Activated CD4-positive, alpha-beta memory T cell treated with anti-CD3 and anti-CD28 coated beads for 36 hours (primary cell): ENCODE results near the gene FGGY. TPM values are rescaled to one million over a fixed set of nuclear protein-coding genes. Genes with fewer than 3 reads are reported as not detected.
"Not testable (repeated sequence)": the region's sequence is repeated elsewhere in the genome, so short reads cannot be mapped to it uniquely, and the experiment has no call there.

Experiments
- CTCF ChIA-PET: fragments of 350-600 bp; sonication (Branson Sonifier 250); formaldehyde crosslinking; loops from one replicate; lab custom pipeline; 2021; ENCODE audit warnings: antibody characterized with exemption, inconsistent platforms; lab: Charles Lee
- POLR2A ChIA-PET: fragments of 350-600 bp; sonication (Branson Sonifier 250); formaldehyde crosslinking; loops from one replicate; lab custom pipeline; 2021; ENCODE audit warnings: antibody characterized with exemption; lab: Charles Lee
- DNase-seq: peaks from one replicate; pipeline ENCODE4 v3.0.0-alpha.2; 2020
- H3K27ac Mint-ChIP-seq: one replicate; pipeline ENCODE4 v1.8.0; 2021; ENCODE audit warnings: mixed read lengths
- H3K27me3 Mint-ChIP-seq: one replicate; pipeline ENCODE4 v1.8.0; 2021; ENCODE audit warnings: mixed read lengths
- H3K36me3 Mint-ChIP-seq: one replicate; pipeline ENCODE4 v1.8.0; 2021; ENCODE audit warnings: mixed read lengths
- H3K4me1 Mint-ChIP-seq: one replicate; pipeline ENCODE4 v1.8.0; 2021; ENCODE audit warnings: low read depth, mixed read lengths
- H3K4me3 Mint-ChIP-seq: one replicate; pipeline ENCODE4 v1.8.0; 2021; ENCODE audit warnings: mild to moderate bottlenecking, mixed read lengths
- H3K9me3 Mint-ChIP-seq: one replicate; pipeline ENCODE4 v1.8.0; 2021; ENCODE audit warnings: mixed read lengths
- intact Hi-C: fragments of 100-400 bp; cut with micrococcal nuclease; formaldehyde crosslinking; loops from one replicate; pipeline ENCODE4 v1.15.1; 2023
- total RNA-seq, 2 experiments: library from RNA; stranded (reverse); gene quantifications; one replicate each; pipeline ENCODE4 v1.2.3, GENCODE V29; 2021

The FGGY gene
- total RNA-seq, 2 experiments from 2014 or later: 10.2 TPM

DNA sequence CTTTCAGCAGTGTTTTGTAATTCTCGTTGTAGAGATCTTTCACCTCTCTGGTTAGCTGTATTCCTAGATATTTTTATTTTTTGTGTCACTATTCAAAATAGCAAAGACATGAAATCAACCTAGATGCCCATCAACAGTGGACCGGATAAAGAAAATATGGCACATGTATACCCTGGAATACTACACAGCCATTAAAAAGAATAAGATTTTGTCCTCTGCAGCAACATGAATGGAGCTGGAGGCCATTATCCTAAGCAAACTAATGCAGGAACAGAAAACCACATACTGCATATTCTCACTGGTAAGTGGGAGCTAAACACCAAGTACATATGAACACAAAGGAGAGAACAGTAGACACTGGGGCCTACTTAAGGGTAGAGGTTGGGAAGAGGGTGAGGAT is 199.3 kb downstream of the FGGY start:
- H3K4me3 Mint-ChIP-seq, H3K27ac Mint-ChIP-seq, H3K9me3 Mint-ChIP-seq, POLR2A ChIA-PET, CTCF ChIA-PET, intact Hi-C loops, DNase-seq, H3K36me3 Mint-ChIP-seq, H3K4me1 Mint-ChIP-seq, H3K27me3 Mint-ChIP-seq: not testable (repeated sequence)

DNA sequence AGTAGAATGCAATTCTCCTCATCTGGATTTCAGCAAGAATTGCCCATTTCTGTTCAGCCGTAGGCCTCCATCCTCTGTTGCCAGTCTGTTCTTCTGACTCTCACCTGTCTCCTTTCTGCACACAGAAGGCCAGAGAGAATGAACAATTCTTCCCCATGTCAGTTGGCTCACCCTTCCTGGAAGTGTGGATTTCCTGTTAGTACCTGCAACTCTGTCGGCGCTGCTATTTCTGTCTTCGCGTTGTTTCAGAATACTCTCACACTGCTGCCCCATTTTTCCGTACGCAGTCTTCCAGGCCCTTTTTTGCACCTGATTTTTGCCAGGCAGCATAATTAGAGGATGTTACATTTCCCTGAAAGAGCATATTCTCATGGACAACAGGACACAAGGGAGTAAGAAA is 200.7 kb downstream of the FGGY start:
- no peak overlapping the region for H3K27ac Mint-ChIP-seq
- H3K27me3 Mint-ChIP-seq: no peaks in the 10 kb centered on the region
- H3K4me1 Mint-ChIP-seq: no peaks in the 10 kb centered on the region
- ChIA-PET CTCF (no interaction called here), POLR2A (no interaction called here)
- DNase-seq: no peak
- no peak overlapping the region for H3K4me3 Mint-ChIP-seq
- intact Hi-C loops: no loop called here
- H3K9me3 Mint-ChIP-seq: no peaks in the 10 kb centered on the region
- H3K36me3 Mint-ChIP-seq: peaks cover 3% of the 10 kb centered on the region

DNA sequence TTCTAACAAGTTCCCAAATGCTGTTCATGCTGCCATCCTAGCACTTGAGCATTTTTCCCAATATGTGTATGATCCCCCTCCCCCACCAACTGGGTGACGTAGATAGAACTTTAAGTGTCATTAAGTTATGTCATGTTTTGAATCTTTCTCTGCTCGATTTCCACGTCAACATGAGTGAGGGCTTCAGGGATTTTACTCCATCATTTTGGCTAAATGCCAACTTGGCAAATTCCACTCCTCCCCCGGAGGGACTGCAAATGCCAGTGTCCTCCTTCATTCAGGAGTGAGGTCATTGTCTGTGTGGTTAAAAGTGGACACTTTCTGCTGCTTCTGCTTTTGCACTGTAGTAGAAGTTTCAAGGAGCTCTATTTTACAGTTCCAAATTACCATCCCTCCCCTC is 201.7 kb downstream of the FGGY start:
- no peak for DNase-seq
- H3K27ac Mint-ChIP-seq: no peak overlapping the region
- no peaks in the 10 kb centered on the region for H3K27me3 Mint-ChIP-seq
- H3K4me1 Mint-ChIP-seq: no peaks in the 10 kb centered on the region
- H3K36me3 Mint-ChIP-seq: peaks cover 3% of the 10 kb centered on the region
- ChIA-PET CTCF (no interaction called here), POLR2A (no interaction called here)
- H3K4me3 Mint-ChIP-seq: no peak overlapping the region
- intact Hi-C loops: no loop called here
- H3K9me3 Mint-ChIP-seq: no peaks in the 10 kb centered on the region

- DNase-seq: no peak
- Mint-ChIP-seq H3K27me3 (no peaks in the 10 kb centered on the region), H3K9me3 (no peaks in the 10 kb centered on the region), H3K36me3 (peaks cover 3% of the 10 kb centered on the region), H3K4me3 (no peak overlapping the region), H3K4me1 (no peaks in the 10 kb centered on the region), H3K27ac (no peak overlapping the region)
- CTCF ChIA-PET: no interaction called here
- POLR2A ChIA-PET: no interaction called here
- intact Hi-C loops: no loop called here
Measured at GRCh38 chr1:59499273-59499942, 202.5 kb downstream of the FGGY start.

DNA sequence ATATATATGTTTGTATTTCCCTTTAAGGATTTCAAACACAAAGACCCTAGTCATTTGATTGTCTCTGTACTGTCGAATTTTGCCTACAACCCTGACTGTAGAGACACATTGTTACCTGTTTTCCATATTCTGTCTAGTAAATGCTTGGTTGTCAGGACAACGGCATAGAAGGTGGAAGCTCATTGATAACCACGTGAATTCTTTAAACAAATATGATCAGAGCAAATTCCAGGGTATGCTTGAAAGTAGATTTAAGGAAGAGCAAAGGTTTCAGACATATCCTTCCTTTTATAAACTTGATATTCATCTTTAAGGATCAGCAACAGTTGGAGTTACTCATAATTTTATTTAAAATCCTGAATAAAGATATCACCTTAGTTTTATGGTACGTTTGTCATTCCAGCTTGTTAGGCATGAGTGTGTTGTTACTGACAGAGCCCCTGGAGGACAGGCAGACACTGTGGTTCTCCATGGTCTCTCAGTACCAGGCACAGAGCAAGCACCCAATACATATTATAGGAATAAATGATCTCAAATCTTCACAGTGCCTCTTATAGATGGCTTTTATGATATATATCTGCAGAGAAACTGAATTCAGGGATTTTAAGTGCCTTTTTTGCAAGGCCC is 203.2 kb downstream of the FGGY start:
- Mint-ChIP-seq H3K4me3 (no peak overlapping the region), H3K27me3 (no peaks in the 10 kb centered on the region), H3K9me3 (no peaks in the 10 kb centered on the region), H3K36me3 (peaks cover 3% of the 10 kb centered on the region), H3K27ac (no peak overlapping the region), H3K4me1 (no peaks in the 10 kb centered on the region)
- no peak for DNase-seq
- intact Hi-C loops: no loop called here
- ChIA-PET CTCF (no interaction called here), POLR2A (no interaction called here)

- no peak overlapping the region for H3K27ac Mint-ChIP-seq
- H3K4me3 Mint-ChIP-seq: no peak overlapping the region
- CTCF ChIA-PET: no interaction called here
- POLR2A ChIA-PET: no interaction called here
- no peaks in the 10 kb centered on the region for H3K4me1 Mint-ChIP-seq
- no peaks in the 10 kb centered on the region for H3K27me3 Mint-ChIP-seq
- DNase-seq: no peak
- H3K36me3 Mint-ChIP-seq: peaks cover 2% of the 10 kb centered on the region
- no peaks in the 10 kb centered on the region for H3K9me3 Mint-ChIP-seq
- intact Hi-C loops: no loop called here
Measured at GRCh38 chr1:59500950-59501742, 204.3 kb downstream of the FGGY start.

DNA sequence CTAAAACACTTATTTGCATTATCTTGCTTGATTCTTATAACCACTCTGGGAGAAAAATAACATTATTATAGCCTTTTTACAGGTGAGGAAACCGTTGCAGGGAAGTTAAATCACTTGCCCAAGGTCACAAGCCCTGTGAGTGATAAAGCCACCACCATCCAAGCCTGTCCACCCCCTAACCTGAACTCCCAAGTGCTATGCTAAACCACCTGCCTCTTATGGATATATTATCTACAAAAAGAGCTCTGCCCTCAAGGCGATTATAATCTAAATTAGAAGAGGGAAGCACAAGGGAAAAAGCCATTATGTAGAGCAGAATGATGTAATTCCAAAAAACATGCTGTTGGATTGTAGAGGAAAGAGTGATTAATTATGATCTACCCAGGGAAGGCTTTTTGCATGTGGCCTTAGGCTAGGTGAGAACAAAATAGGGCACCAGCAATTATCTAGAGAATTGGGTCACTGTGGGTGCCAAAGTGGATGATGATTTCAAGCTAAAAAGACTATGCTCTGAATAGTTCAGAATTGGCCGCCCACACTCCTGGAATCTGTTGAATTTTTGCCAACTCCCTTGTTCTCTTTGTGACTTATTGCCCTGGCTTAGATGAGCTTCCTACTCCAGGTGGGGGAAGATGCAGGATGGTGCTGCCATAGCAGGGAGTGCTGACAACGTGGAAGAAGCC is 205.3 kb downstream of the FGGY start:
- intact Hi-C loops: no loop called here
- DNase-seq: no peak
- no peaks in the 10 kb centered on the region for H3K36me3 Mint-ChIP-seq
- POLR2A ChIA-PET: no interaction called here
- H3K4me3 Mint-ChIP-seq: no peak overlapping the region
- H3K4me1 Mint-ChIP-seq: no peaks in the 10 kb centered on the region
- CTCF ChIA-PET: no interaction called here
- H3K27me3 Mint-ChIP-seq: no peaks in the 10 kb centered on the region
- H3K27ac Mint-ChIP-seq: no peak overlapping the region
- no peaks in the 10 kb centered on the region for H3K9me3 Mint-ChIP-seq

GRCh38 chr1:59504276-59504675 is 207.4 kb downstream of the FGGY start:
- Mint-ChIP-seq H3K27ac (no peak overlapping the region), H3K9me3 (no peaks in the 10 kb centered on the region), H3K4me3 (no peak overlapping the region), H3K27me3 (no peaks in the 10 kb centered on the region), H3K4me1 (no peaks in the 10 kb centered on the region), H3K36me3 (no peaks in the 10 kb centered on the region)
- intact Hi-C loops: no loop called here
- ChIA-PET POLR2A (no interaction called here), CTCF (interaction anchor here (0.6 kb wide), 1 partner anchor 72 kb away, joined by 3 read pairs; no protein-coding TSS in a partner anchor)
- no peak for DNase-seq

- Mint-ChIP-seq H3K4me1 (no peaks in the 10 kb centered on the region), H3K36me3 (no peaks in the 10 kb centered on the region), H3K27me3 (no peaks in the 10 kb centered on the region), H3K9me3 (no peaks in the 10 kb centered on the region), H3K4me3 (no peak overlapping the region), H3K27ac (no peak overlapping the region)
- intact Hi-C loops: no loop called here
- ChIA-PET POLR2A (no interaction called here), CTCF (no interaction called here)
- no peak for DNase-seq
Measured at GRCh38 chr1:59505596-59506028, 208.7 kb downstream of the FGGY start.

DNA sequence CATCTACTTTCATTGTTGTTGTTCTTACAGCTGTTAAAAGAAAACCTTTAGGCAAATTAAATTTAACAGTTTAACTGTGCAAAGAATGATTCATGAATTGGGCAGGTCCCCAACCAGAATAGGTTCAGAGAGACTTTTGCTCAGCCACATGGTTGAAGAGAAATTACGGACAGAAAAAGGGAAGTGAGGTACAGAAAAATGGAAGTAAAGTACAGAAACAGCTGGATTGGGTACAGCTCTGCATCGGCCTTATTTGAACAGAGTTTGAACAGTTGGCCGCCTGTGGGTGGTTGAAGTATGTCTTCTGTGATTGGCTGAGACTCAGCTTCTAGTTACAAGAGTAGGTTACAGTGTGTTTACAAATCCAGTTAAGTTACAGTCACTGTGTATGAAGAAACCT is 210.1 kb downstream of the FGGY start:
- no peaks in the 10 kb centered on the region for H3K4me1 Mint-ChIP-seq
- no peaks in the 10 kb centered on the region for H3K27me3 Mint-ChIP-seq
- no peaks in the 10 kb centered on the region for H3K36me3 Mint-ChIP-seq
- no peaks in the 10 kb centered on the region for H3K9me3 Mint-ChIP-seq
- no peak overlapping the region for H3K4me3 Mint-ChIP-seq
- ChIA-PET POLR2A (no interaction called here), CTCF (no interaction called here)
- intact Hi-C loops: no loop called here
- H3K27ac Mint-ChIP-seq: no peak overlapping the region
- no peak for DNase-seq

DNA sequence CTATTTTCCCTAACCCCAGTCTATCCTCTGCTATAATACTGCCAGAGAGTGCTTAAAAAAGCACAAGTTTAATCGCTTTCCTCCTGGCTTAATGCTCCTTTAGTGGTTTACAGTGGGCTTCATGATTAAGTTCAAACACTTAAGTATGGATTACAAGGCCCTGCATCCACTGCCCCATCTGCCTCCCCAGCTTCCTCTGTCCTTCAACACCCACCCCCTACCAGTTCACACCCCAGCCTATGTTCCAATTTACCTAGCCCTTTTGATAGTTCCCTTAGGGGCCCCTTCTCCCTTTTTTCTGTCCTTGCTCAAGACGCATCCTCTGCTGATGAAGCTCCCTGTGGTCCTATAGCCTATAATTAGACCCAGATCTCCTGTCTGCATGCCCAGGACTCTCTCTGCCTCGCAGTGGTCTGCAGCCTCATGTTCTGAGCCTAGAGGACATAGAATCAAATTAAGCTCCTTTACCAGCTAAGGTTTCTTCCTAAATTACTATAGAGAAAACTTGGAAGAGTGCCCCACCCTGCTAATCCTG is 212.5 kb downstream of the FGGY start:
- Mint-ChIP-seq H3K27me3 (no peaks in the 10 kb centered on the region), H3K4me1 (no peaks in the 10 kb centered on the region), H3K36me3 (no peaks in the 10 kb centered on the region), H3K9me3 (no peaks in the 10 kb centered on the region), H3K27ac (no peak overlapping the region), H3K4me3 (no peak overlapping the region)
- POLR2A ChIA-PET: no interaction called here
- DNase-seq: no peak
- CTCF ChIA-PET: no interaction called here
- intact Hi-C loops: no loop called here

DNA sequence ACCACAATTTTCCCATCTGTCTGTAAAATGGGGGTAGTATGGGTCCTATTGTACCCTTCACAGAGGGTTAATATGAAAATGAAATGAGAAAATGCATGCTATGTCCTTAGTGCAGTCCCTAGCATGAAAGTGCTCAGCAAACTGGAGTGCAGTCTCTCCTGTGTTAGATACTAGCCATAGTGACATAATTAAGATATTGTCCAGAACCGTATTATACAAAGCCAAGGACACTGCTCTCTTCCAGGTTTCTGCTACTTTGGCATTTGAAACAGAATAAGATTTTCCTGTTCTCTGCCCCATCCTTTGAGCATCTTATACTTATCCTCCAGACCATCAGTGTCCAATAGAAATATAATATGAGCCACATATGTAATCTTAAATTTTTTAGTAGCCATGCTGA is 213.4 kb downstream of the FGGY start:
- H3K9me3 Mint-ChIP-seq: no peaks in the 10 kb centered on the region
- no peak overlapping the region for H3K4me3 Mint-ChIP-seq
- H3K27me3 Mint-ChIP-seq: no peaks in the 10 kb centered on the region
- no peak for DNase-seq
- H3K27ac Mint-ChIP-seq: no peak overlapping the region
- CTCF ChIA-PET: no interaction called here
- H3K4me1 Mint-ChIP-seq: no peaks in the 10 kb centered on the region
- POLR2A ChIA-PET: no interaction called here
- no peaks in the 10 kb centered on the region for H3K36me3 Mint-ChIP-seq
- intact Hi-C loops: no loop called here
